Neural cell (in vitro differentiated cells): ENCODE measurements around the gene PDE4D. TPM values are rescaled to one million over a fixed set of nuclear protein-coding genes. Genes with fewer than 3 reads are reported as not detected.

Source experiments
- H2AFZ ChIP-seq: fragments of 200-600, 300-800 bp; sonication (generic), shearing (Covaris generic); 2 replicates; pipeline ENCODE4 v1.6.0; 2014; ENCODE audit warnings: low read depth, mild to moderate bottlenecking, antibody characterized with exemption, low read length, moderate library complexity
- H3F3A ChIP-seq: fragments of 200-600 bp; shearing (Covaris generic); 2 replicates; pipeline ENCODE4 v1.6.1; 2016; ENCODE audit warnings: mild to moderate bottlenecking, moderate library complexity, mixed read lengths, antibody characterized with exemption, low read length; ENCODE audit not compliant: insufficient read depth, poor library complexity, severe bottlenecking
- H3K27ac ChIP-seq: fragments of 200-600, 300-800 bp; sonication (generic), shearing (Covaris generic); 2 replicates; pipeline ENCODE4 v1.5.1; 2014; ENCODE audit warnings: mild to moderate bottlenecking, low read length, moderate library complexity
- H3K27me3 ChIP-seq: fragments of 300-800, 200-600 bp; sonication (generic), shearing (Covaris generic); 2 replicates; pipeline ENCODE4 v1.6.0; 2014; ENCODE audit warnings: mild to moderate bottlenecking, low read depth, low read length, moderate library complexity; ENCODE audit not compliant: insufficient read depth
- H3K36me3 ChIP-seq: fragments of 300-800, 200-600 bp; sonication (generic), shearing (Covaris generic); 2 replicates; pipeline ENCODE4 v1.5.1; 2014; ENCODE audit warnings: mild to moderate bottlenecking, antibody characterized with exemption, low read length, moderate library complexity; ENCODE audit not compliant: insufficient read depth
- H3K4me2 ChIP-seq: fragments of 300-800, 200-600 bp; sonication (generic), shearing (Covaris generic); 2 replicates; pipeline ENCODE4 v1.6.0; 2014; ENCODE audit warnings: mild to moderate bottlenecking, low read length
- H3K4me3 ChIP-seq: fragments of 300-800, 200-600 bp; sonication (generic), shearing (Covaris generic); 2 replicates; pipeline ENCODE4 v1.5.1; 2014; ENCODE audit warnings: mild to moderate bottlenecking, low read length, moderate library complexity
- H3K79me2 ChIP-seq: fragments of 200-600 bp; shearing (Covaris generic); replicated peaks from 2 replicates; pipeline ENCODE4 v1.6.0; 2014; ENCODE audit warnings: mild to moderate bottlenecking, low read length, moderate library complexity; ENCODE audit not compliant: insufficient read depth
- H3K9ac ChIP-seq: fragments of 300-800, 200-600 bp; sonication (generic), shearing (Covaris generic); 2 replicates; pipeline ENCODE4 v1.6.1; 2016; ENCODE audit warnings: mild to moderate bottlenecking, low read length, mixed read lengths
- H3K9me2 ChIP-seq: fragments of 200-600 bp; shearing (Covaris generic); 2 replicates; pipeline ENCODE4 v1.6.1; 2016; ENCODE audit warnings: mild to moderate bottlenecking, low read length, mixed read lengths; ENCODE audit not compliant: insufficient read depth
- H3K9me3 ChIP-seq: fragments of 200-600, 300-800 bp; sonication (generic), shearing (Covaris generic); 2 replicates; pipeline ENCODE4 v1.6.1; 2016; ENCODE audit warnings: mild to moderate bottlenecking, mixed run types, low read length, moderate library complexity, mixed read lengths
- H4K20me1 ChIP-seq: fragments of 200-600 bp; shearing (Covaris generic); 2 replicates; pipeline ENCODE4 v1.6.1; 2016; ENCODE audit warnings: mild to moderate bottlenecking, mixed run types; ENCODE audit not compliant: insufficient read depth
- CTCF ChIP-seq: fragments of 450-650 bp; IDR thresholded peaks from 2 replicates; pipeline ENCODE4 v1.5.1; 2014; ENCODE audit warnings: antibody characterized with exemption, mild to moderate bottlenecking, moderate library complexity; ENCODE audit not compliant: poor library complexity, severe bottlenecking
- EP300 ChIP-seq: fragments of 450-650 bp; conservative IDR thresholded peaks from 2 replicates; pipeline ENCODE4 v1.6.1; 2014; ENCODE audit warnings: antibody characterized with exemption, mild to moderate bottlenecking, moderate library complexity; ENCODE audit not compliant: poor library complexity, severe bottlenecking
- EZH2 ChIP-seq: fragments of 200-600, 300-800 bp; shearing (Covaris generic), sonication (generic); IDR thresholded peaks from 2 replicates; pipeline ENCODE4 v1.6.1; 2014; ENCODE audit warnings: antibody characterized with exemption, low read length, borderline replicate concordance, mild to moderate bottlenecking; ENCODE audit not compliant: insufficient read depth, poor library complexity, severe bottlenecking
- MXI1 ChIP-seq: fragments of 450-650 bp; conservative IDR thresholded peaks from 2 replicates; pipeline ENCODE4 v1.6.1; 2014; ENCODE audit warnings: antibody characterized with exemption, mild to moderate bottlenecking; ENCODE audit not compliant: poor library complexity, severe bottlenecking
- POLR2AphosphoS5 ChIP-seq: IDR thresholded peaks from 2 replicates; pipeline ENCODE4 v1.6.1; 2012
- RAD21 ChIP-seq: fragments of 450-650 bp; conservative IDR thresholded peaks from 2 replicates; pipeline ENCODE4 v1.6.1; 2014; ENCODE audit warnings: antibody characterized with exemption, mild to moderate bottlenecking, moderate library complexity
- REST ChIP-seq: IDR thresholded peaks from 2 replicates; pipeline ENCODE4 v1.6.1; 2012; ENCODE audit warnings: borderline replicate concordance
- SMC3 ChIP-seq: fragments of 450-650 bp; conservative IDR thresholded peaks from 2 replicates; pipeline ENCODE4 v1.6.1; 2014; ENCODE audit warnings: antibody characterized with exemption, mild to moderate bottlenecking, moderate library complexity; ENCODE audit not compliant: poor library complexity
- TAF1 ChIP-seq: IDR thresholded peaks from 2 replicates; pipeline ENCODE4 v1.6.1; 2012; ENCODE audit warnings: low read depth
- polyA plus RNA-seq: library from polyadenylated mRNA; depleted of rRNA; stranded (reverse); fragments of >200 nt; gene quantifications from 2 replicates; pipeline ENCODE4 v1.2.3, GENCODE V29; 2014

Gene PDE4D
- polyA plus RNA-seq, 1 donor from 2014 or later: 42.8 TPM

- no peaks in the 10 kb centered on the region for H4K20me1 ChIP-seq
- no peaks in the 10 kb centered on the region for H3F3A ChIP-seq
- no peaks in the 10 kb centered on the region for H3K27me3 ChIP-seq
- no peak overlapping the region for H3K9ac ChIP-seq
- no peak overlapping the region for H3K4me2 ChIP-seq
- H3K36me3 ChIP-seq: no peaks in the 10 kb centered on the region
- H3K9me3 ChIP-seq: no peaks in the 10 kb centered on the region
- H3K27ac ChIP-seq: no peak overlapping the region
- no peaks in the 10 kb centered on the region for H3K79me2 ChIP-seq
- no peak overlapping the region for H2AFZ ChIP-seq
- H3K4me3 ChIP-seq: no peak overlapping the region
- H3K9me2 ChIP-seq: no peaks in the 10 kb centered on the region
- TF ChIP-seq MXI1 (no peak), POLR2AphosphoS5 (no peak), TAF1 (no peak), EZH2 (no peak), EP300 (no peak), REST (no peak), SMC3 (no peak), CTCF (no peak), RAD21 (no peak)
Measured at GRCh38 chr5:59065554-59065953, 828.0 kb downstream of the PDE4D start.

- Histone ChIP-seq H2AFZ (no peak overlapping the region), H3K36me3 (no peaks in the 10 kb centered on the region), H3K27me3 (no peaks in the 10 kb centered on the region), H3K9ac (no peak overlapping the region), H3K4me3 (no peak overlapping the region), H3K9me3 (no peaks in the 10 kb centered on the region), H3K27ac (no peak overlapping the region), H3K4me2 (no peak overlapping the region), H3K79me2 (no peaks in the 10 kb centered on the region), H3K9me2 (no peaks in the 10 kb centered on the region), H4K20me1 (no peaks in the 10 kb centered on the region), H3F3A (no peaks in the 10 kb centered on the region)
- TF ChIP-seq MXI1 (no peak), POLR2AphosphoS5 (no peak), TAF1 (no peak), RAD21 (no peak), EP300 (no peak), SMC3 (no peak), REST (no peak), CTCF (no peak), EZH2 (no peak)
Measured at GRCh38 chr5:59064293-59064692, 829.2 kb downstream of the PDE4D start.
